ENCODE data around the gene AKAP6. TPM values are rescaled to one million over a fixed set of nuclear protein-coding genes. Genes with fewer than 3 reads are reported as not detected.
"Not testable (repeated sequence)": the region's sequence is repeated elsewhere in the genome, so short reads cannot be mapped to it uniquely, and the experiment has no call there.

Gene AKAP6
- total RNA-seq, 6 experiments from 2014 or later = 1.7 to 9.6 (median 4.3) TPM

GRCh38 chr14:32785585-32785984 is 456.5 kb downstream of the AKAP6 start:
- ATAC-seq = no peak
- no peaks in the 10 kb centered on the region for H3K27me3 ChIP-seq
- H3K4me3 ChIP-seq = no peak overlapping the region
- no peak for DNase-seq
- TF ChIP-seq POLR2A (IDR thresholded peaks at IDR 0.05) = no peak
- no peak for TF ChIP-seq CTCF (IDR thresholded peaks at IDR 0.05)
- no peaks in the 10 kb centered on the region for H3K4me1 ChIP-seq
- whole genome bisulfite sequencing (ENCODE audit: insufficient coverage, low coverage, low lambda C conversion rate, missing lambda C conversion rate) = 65% methylated on average over 4 of the region's 4 CpGs
- no peak overlapping the region for H3K27ac ChIP-seq
- no peaks in the 10 kb centered on the region for H3K9me3 ChIP-seq
- no peaks in the 10 kb centered on the region for H3K36me3 ChIP-seq
- intact Hi-C loops (cut with DNase I) = no loop called here

GRCh38 chr14:32786886-32787285 is 457.8 kb downstream of the AKAP6 start:
- Histone ChIP-seq H3K4me3 (no peak overlapping the region), H3K27me3 (no peaks in the 10 kb centered on the region), H3K9me3 (no peaks in the 10 kb centered on the region), H3K36me3 (no peaks in the 10 kb centered on the region), H3K27ac (no peak overlapping the region), H3K4me1 (no peaks in the 10 kb centered on the region)
- no peak for DNase-seq
- ATAC-seq = no peak
- no peak for TF ChIP-seq POLR2A (IDR thresholded peaks at IDR 0.05)
- no peak for TF ChIP-seq CTCF (IDR thresholded peaks at IDR 0.05)
- intact Hi-C loops (cut with DNase I) = no loop called here
- WGBS (ENCODE audit: insufficient coverage, low coverage, low lambda C conversion rate, missing lambda C conversion rate) = 65% methylated on average over 3 of the region's 3 CpGs

GRCh38 chr14:32793033-32793432 is 463.9 kb downstream of the AKAP6 start:
- H3K4me1 ChIP-seq; H3K9me3 ChIP-seq; ATAC-seq; DNase-seq; H3K36me3 ChIP-seq; H3K4me3 ChIP-seq; H3K27me3 ChIP-seq; H3K27ac ChIP-seq; intact Hi-C loops (cut with DNase I): not testable (repeated sequence)

- H3K4me3 ChIP-seq = no peak overlapping the region
- H3K27ac ChIP-seq = no peak overlapping the region
- DNase-seq (no peak), ATAC-seq (no peak)
- no peak for TF ChIP-seq CTCF (IDR thresholded peaks at IDR 0.05)
- no peak for TF ChIP-seq POLR2A (IDR thresholded peaks at IDR 0.05)
- no peaks in the 10 kb centered on the region for H3K27me3 ChIP-seq
- H3K36me3 ChIP-seq = no peaks in the 10 kb centered on the region
- H3K9me3 ChIP-seq = no peaks in the 10 kb centered on the region
- intact Hi-C loops (cut with DNase I) = no loop called here
- no peaks in the 10 kb centered on the region for H3K4me1 ChIP-seq
- WGBS (ENCODE audit: insufficient coverage, low coverage, low lambda C conversion rate, missing lambda C conversion rate) = 75% methylated on average over 1 of the region's 1 CpG
Measured at GRCh38 chr14:32800320-32800719, 471.2 kb downstream of the AKAP6 start.

GRCh38 chr14:32802295-32802694 is 473.2 kb downstream of the AKAP6 start:
- Histone ChIP-seq H3K27ac (no peak overlapping the region), H3K9me3 (no peaks in the 10 kb centered on the region), H3K4me3 (no peak overlapping the region), H3K4me1 (no peaks in the 10 kb centered on the region), H3K36me3 (no peaks in the 10 kb centered on the region), H3K27me3 (no peaks in the 10 kb centered on the region)
- WGBS (ENCODE audit: insufficient coverage, low coverage, low lambda C conversion rate, missing lambda C conversion rate) = 84% methylated on average over 1 of the region's 1 CpG
- TF ChIP-seq CTCF (IDR thresholded peaks at IDR 0.05) (no peak), POLR2A (IDR thresholded peaks at IDR 0.05) (no peak)
- no peak for ATAC-seq
- DNase-seq = no peak
- intact Hi-C loops (cut with DNase I) = no loop called here

All from right lobe of liver (tissue), 6 donors.